H1 (cell line): ENCODE data around the gene CISTR.

Experiments used
- CTCF ChIP-seq, 3 experiments: IDR thresholded peaks; 1 replicate in 2 of 3; 2 replicates in 1 of 3; pipeline versions ENCODE4 v1.5.1 to v1.6.1; 2011; ENCODE audit warnings: low read length in 3 of 3, mild to moderate bottlenecking in 3 of 3, inconsistent platforms in 2 of 3, low read depth in 1 of 3, moderate library complexity in 1 of 3; ENCODE audit not compliant: insufficient read depth in 1 of 3; ENCODE audit errors: control extremely low read depth in 1 of 3
- EGR1 ChIP-seq: IDR thresholded peaks from 2 replicates; pipeline ENCODE4 v1.6.1; 2011; ENCODE audit warnings: low read depth, low read length, borderline replicate concordance
- EZH2 ChIP-seq: fragments of 200-600 bp; sonication (generic); IDR thresholded peaks from 2 replicates; pipeline ENCODE4 v1.7.1; 2012; ENCODE audit warnings: low read depth, mild to moderate bottlenecking, moderate library complexity, low read length, inconsistent platforms; ENCODE audit not compliant: severe bottlenecking
- GABPA ChIP-seq: IDR thresholded peaks from 2 replicates; pipeline ENCODE4 v1.6.1; 2011; ENCODE audit warnings: mild to moderate bottlenecking, low read length, moderate library complexity, borderline replicate concordance; ENCODE audit not compliant: insufficient read depth
- JUND ChIP-seq: IDR thresholded peaks from 2 replicates; pipeline ENCODE4 v1.6.1; 2011; ENCODE audit warnings: mild to moderate bottlenecking, improper control_type of control experiment, low read length
- KDM1A ChIP-seq: fragments of 200-600, 300-600 bp; sonication (generic); IDR thresholded peaks from 2 replicates; pipeline ENCODE4 v1.7.1; 2016; ENCODE audit warnings: mild to moderate bottlenecking, low read length, borderline replicate concordance
- KDM5A ChIP-seq: fragments of 200-600 bp; IDR thresholded peaks from 2 replicates; pipeline ENCODE4 v1.7.1; 2012; ENCODE audit warnings: mild to moderate bottlenecking, low read length, inconsistent platforms, mixed read lengths
- MAFK ChIP-seq: IDR thresholded peaks from 2 replicates; pipeline ENCODE4 v1.6.1; 2012; ENCODE audit warnings: low read depth, mild to moderate bottlenecking, improper control_type of control experiment, low read length
- POLR2A ChIP-seq, 2 experiments: IDR thresholded peaks; 1 replicate in 1 of 2; 2 replicates in 1 of 2; pipeline ENCODE4 v1.6.1; 2011; ENCODE audit warnings: low read depth in 2 of 2, low read length in 2 of 2, mild to moderate bottlenecking in 2 of 2; ENCODE audit errors: control extremely low read depth in 1 of 2
- RAD21 ChIP-seq, 2 experiments: IDR thresholded peaks in 1 of 2; conservative IDR thresholded peaks in 1 of 2; 2 replicates each; pipeline ENCODE4 v1.6.1; 2011; ENCODE audit warnings: low read depth in 2 of 2, low read length in 2 of 2, improper control_type of control experiment in 1 of 2, inconsistent platforms in 1 of 2, mild to moderate bottlenecking in 1 of 2, moderate library complexity in 1 of 2
- RBBP5 ChIP-seq: IDR thresholded peaks from 2 replicates; pipeline ENCODE4 v1.7.1; 2012; ENCODE audit warnings: low read depth, mild to moderate bottlenecking, inconsistent platforms, low read length, moderate library complexity, borderline replicate concordance
- SIX5 ChIP-seq: IDR thresholded peaks from 2 replicates; pipeline ENCODE4 v1.6.1; 2011; ENCODE audit warnings: mild to moderate bottlenecking, low read depth, low read length
- SRF ChIP-seq: IDR thresholded peaks from 2 replicates; pipeline ENCODE4 v1.6.1; 2011; ENCODE audit warnings: mild to moderate bottlenecking, low read depth, low read length, moderate library complexity
- TBP ChIP-seq: IDR thresholded peaks from 2 replicates; pipeline ENCODE4 v1.6.1; 2011; ENCODE audit warnings: low read depth, low read length, improper control_type of control experiment

GRCh38 chr12:53764615-53765014 lies 12.8 kb upstream of the CISTR start:
- no peak for TF ChIP-seq CTCF (IDR thresholded peaks at IDR 0.05; ENCODE audit: control extremely low read depth in 1 of 3, insufficient read depth in 1 of 3, low read depth in 1 of 3, low read length in 3 of 3)
- no peak for TF ChIP-seq TBP
- TF ChIP-seq SIX5, result no peak
- no peak for TF ChIP-seq POLR2A (IDR thresholded peaks at IDR 0.05; ENCODE audit: control extremely low read depth in 1 of 2, low read depth in 2 of 2, low read length in 2 of 2)
- no peak for TF ChIP-seq SRF
- no peak for TF ChIP-seq RBBP5
- no peak for TF ChIP-seq GABPA
- TF ChIP-seq EZH2, result no peak
- TF ChIP-seq JUND, result no peak
- no peak for TF ChIP-seq KDM5A
- no peak for TF ChIP-seq EGR1
- TF ChIP-seq MAFK, result no peak
- TF ChIP-seq KDM1A, result no peak
- no peak for TF ChIP-seq RAD21 (IDR thresholded peaks at IDR 0.05 in 1 of 2, conservative IDR thresholded peaks at IDR 0.05 in 1 of 2; ENCODE audit: low read depth in 2 of 2, low read length in 2 of 2)
